IMR-90 (cell line): ENCODE measurements around the gene IL11. TPM values are rescaled to one million over a fixed set of nuclear protein-coding genes. Genes with fewer than 3 reads are reported as not detected.

Source experiments
- ATAC-seq: fragments of 200-7000 bp; cut with Tn5 transposase; 2 replicates; pipeline ENCODE4 v1.9.1; 2020; ENCODE audit warnings: low read depth, mild to moderate bottlenecking, moderate library complexity
- BruUV-seq: library from RNA; stranded (reverse); fragments of 400-500 nt; replicated peaks from 2 replicates; lab custom pipeline; 2021; lab: Mats Ljungman, UMichigan
- CTCF ChIA-PET: fragments of 300-600 bp; formaldehyde crosslinking; extraction: SDS; loops from one replicate; lab custom pipeline; 2021; ENCODE audit warnings: antibody characterized with exemption; lab: Yijun Ruan, JAX
- POLR2A ChIA-PET: fragments of 300-600 bp; sonication (Branson Sonifier 250); formaldehyde crosslinking; loops from one replicate; lab custom pipeline; 2022; ENCODE audit warnings: antibody characterized with exemption; ENCODE audit not compliant: unreplicated experiment; lab: Charles Lee
- DNase-seq: peaks from one replicate; pipeline ENCODE4 v3.0.0; 2013
- H2AFZ ChIP-seq: replicated peaks from 2 replicates; pipeline ENCODE3; 2013; ENCODE audit warnings: low read length, mild to moderate bottlenecking; ENCODE audit not compliant: poor library complexity
- H2AK5ac ChIP-seq: 2 replicates; pipeline ENCODE4 v1.6.1; 2013; ENCODE audit warnings: low read depth, low read length, inconsistent platforms
- H2AK9ac ChIP-seq: replicated peaks from 2 replicates; pipeline ENCODE3; 2013; ENCODE audit warnings: mild to moderate bottlenecking, low read depth, low read length, moderate library complexity; ENCODE audit not compliant: poor library complexity
- H2BK120ac ChIP-seq: 2 replicates; pipeline ENCODE4 v1.6.1; 2013; ENCODE audit warnings: low read depth, low read length, inconsistent platforms
- H2BK15ac ChIP-seq: 3 replicates; pipeline ENCODE4 v1.6.1; 2013; ENCODE audit warnings: low read depth, low read length, inconsistent platforms
- H2BK20ac ChIP-seq: 2 replicates; pipeline ENCODE4 v1.6.1; 2013; ENCODE audit warnings: low read depth, mild to moderate bottlenecking, inconsistent platforms, low read length, moderate library complexity
- H2BK5ac ChIP-seq: 2 replicates; pipeline ENCODE4 v1.6.1; 2013; ENCODE audit warnings: mild to moderate bottlenecking, low read depth, low read length, inconsistent platforms; ENCODE audit not compliant: poor library complexity, severe bottlenecking
- H3K14ac ChIP-seq: replicated peaks from 2 replicates; pipeline ENCODE4 v1.6.1; 2013; ENCODE audit warnings: low read depth, low read length, inconsistent platforms
- H3K18ac ChIP-seq: 2 replicates; pipeline ENCODE4 v1.6.1; 2013; ENCODE audit warnings: low read depth, low read length, control low read depth
- H3K23ac ChIP-seq: 2 replicates; pipeline ENCODE4 v1.6.1; 2013; ENCODE audit warnings: low read depth, low read length, inconsistent platforms
- H3K27ac ChIP-seq: 2 replicates; pipeline ENCODE4 v1.5.1; 2013; ENCODE audit warnings: mild to moderate bottlenecking, control low read depth, low read length; ENCODE audit not compliant: insufficient read depth
- H3K27me3 ChIP-seq: 2 replicates; pipeline ENCODE4 v1.6.1; 2013; ENCODE audit warnings: low read length; ENCODE audit not compliant: control insufficient read depth, insufficient read depth
- H3K36me3 ChIP-seq: 2 replicates; pipeline ENCODE4 v1.6.1; 2013; ENCODE audit warnings: low read length, mixed read lengths; ENCODE audit not compliant: control insufficient read depth, insufficient read depth
- H3K4ac ChIP-seq: 2 replicates; pipeline ENCODE4 v1.6.1; 2013; ENCODE audit warnings: low read depth, low read length, inconsistent platforms
- H3K4me1 ChIP-seq: 2 replicates; pipeline ENCODE4 v1.6.1; 2013; ENCODE audit warnings: low read length, mixed read lengths; ENCODE audit not compliant: control insufficient read depth, insufficient read depth
- H3K4me2 ChIP-seq: 2 replicates; pipeline ENCODE4 v1.6.1; 2013; ENCODE audit warnings: low read depth, mild to moderate bottlenecking, control low read depth, low read length, moderate library complexity
- H3K4me3 ChIP-seq: 2 replicates; pipeline ENCODE4 v1.5.1; 2013; ENCODE audit warnings: low read depth, mild to moderate bottlenecking, control low read depth, low read length, moderate library complexity; ENCODE audit not compliant: insufficient read depth
- H3K56ac ChIP-seq: 2 replicates; pipeline ENCODE4 v1.6.1; 2013; ENCODE audit warnings: low read length, inconsistent platforms; ENCODE audit not compliant: insufficient read depth; ENCODE audit errors: extremely low read depth
- H3K79me1 ChIP-seq, 2 experiments: 2 replicates each; pipeline ENCODE4 v1.6.1; 2013; ENCODE audit warnings: low read length in 2 of 2, inconsistent platforms in 1 of 2, low read depth in 1 of 2
- H3K9ac ChIP-seq: 2 replicates; pipeline ENCODE4 v1.6.1; 2013; ENCODE audit warnings: low read depth, low read length, control low read depth
- H3K9me1 ChIP-seq: 2 replicates; pipeline ENCODE4 v1.6.1; 2013; ENCODE audit warnings: low read length, inconsistent platforms; ENCODE audit not compliant: insufficient read depth
- H3K9me3 ChIP-seq: 2 replicates; pipeline ENCODE4 v1.6.1; 2013; ENCODE audit warnings: low read length; ENCODE audit not compliant: control insufficient read depth, insufficient read depth
- H4K20me1 ChIP-seq: 2 replicates; pipeline ENCODE4 v1.6.1; 2013; ENCODE audit warnings: low read length, inconsistent platforms; ENCODE audit not compliant: insufficient read depth
- H4K5ac ChIP-seq: 2 replicates; pipeline ENCODE4 v1.6.1; 2013; ENCODE audit warnings: mild to moderate bottlenecking, low read depth, low read length, control low read depth
- H4K8ac ChIP-seq, 2 experiments: 2 replicates each; pipeline ENCODE4 v1.6.1; 2013; ENCODE audit warnings: low read depth in 2 of 2, low read length in 2 of 2, control low read depth in 1 of 2, inconsistent platforms in 1 of 2
- H4K91ac ChIP-seq: 2 replicates; pipeline ENCODE4 v1.6.1; 2013; ENCODE audit warnings: low read depth, low read length, inconsistent platforms; ENCODE audit not compliant: insufficient read depth
- BHLHE40 ChIP-seq: fragments of 150-350 bp; IDR thresholded peaks from 2 replicates; pipeline ENCODE4 v1.6.1; 2016; ENCODE audit warnings: mild to moderate bottlenecking, low read depth, low read length
- CEBPB ChIP-seq: IDR thresholded peaks from 2 replicates; pipeline ENCODE4 v1.6.1; 2012; ENCODE audit warnings: low read depth, low read length, improper control_type of control experiment
- FOS ChIP-seq: fragments of 150-350 bp; IDR thresholded peaks from 2 replicates; pipeline ENCODE4 v1.6.1; 2016; ENCODE audit warnings: low read depth, low read length
- MXI1 ChIP-seq: IDR thresholded peaks from 2 replicates; pipeline ENCODE4 v1.6.1; 2012; ENCODE audit warnings: low read depth, mild to moderate bottlenecking, low read length, moderate library complexity, borderline replicate concordance
- POLR2A ChIP-seq: IDR thresholded peaks from 2 replicates; pipeline ENCODE4 v1.6.1; 2012; ENCODE audit warnings: mild to moderate bottlenecking, low read depth, low read length
- RAD21 ChIP-seq: IDR thresholded peaks from 2 replicates; pipeline ENCODE4 v1.6.1; 2012; ENCODE audit warnings: low read length, improper control_type of control experiment
- WGBS, 2 experiments: methylation state at CpG; one replicate each; pipeline versions ENCODE4 v1.1.5 to v1.1.7; 2013; ENCODE audit warnings: missing lambda C conversion rate in 2 of 2; ENCODE audit not compliant: insufficient read length in 1 of 2; ENCODE audit errors: extremely low coverage in 2 of 2; 5-methylcytosine and 5-hydroxymethylcytosine counted together
- dilution Hi-C: fragments of 300-500 bp; cut with HindIII; formaldehyde crosslinking; loops from one replicate; pipeline ENCODE4 v1.14.3; 2018; ENCODE audit warnings: low sequenced_read_pairs; ENCODE audit not compliant: unreplicated experiment
- in situ Hi-C: fragments of 300-500 bp; cut with MboI; formaldehyde crosslinking; loops from 3 replicates; pipeline ENCODE4 v1.14.3; 2019; ENCODE audit warnings: low sequenced_read_pairs, inconsistent platforms, mixed read lengths
- intact Hi-C: fragments of 100-400 bp; cut with micrococcal nuclease; formaldehyde crosslinking; loops from 2 replicates; pipeline ENCODE4 v1.10.0; 2022
- polyA plus RNA-seq, 3 experiments: library from polyadenylated mRNA; depleted of rRNA; stranded (reverse); fragments of >200 nt; gene quantifications; 2 replicates each; pipeline ENCODE4 v1.2.3, GENCODE V29; 2012; ENCODE audit warnings: low replicate concordance in 1 of 3
- total RNA-seq: library from RNA; depleted of rRNA; stranded (reverse); fragments of >200 nt; gene quantifications from 2 replicates; pipeline ENCODE4 v1.2.3, GENCODE V29; 2012

Gene IL11
- total and polyA plus RNA-seq, 2 of the 4 experiments (the other 2 are of a cell fraction) = 14.3 to 33.6 TPM

GRCh38 chr19:55391702-55392615 lies 21.7 kb upstream of the IL11 start:
- CTCF ChIA-PET = interaction anchor here (0.6 kb wide), 1 partner anchor 32 kb away, joined by 3 read pairs; no protein-coding TSS in a partner anchor
- no peak overlapping the region for H3K4ac ChIP-seq
- DNase-seq (peak; percentile 77), ATAC-seq (peak; percentile 7; the same call in 1 of the 2 replicates)
- no peaks in the 10 kb centered on the region for H3K27me3 ChIP-seq
- peak overlapping the region; percentile 73; the same call in 1 of the 2 replicates for H3K23ac ChIP-seq
- H3K9ac ChIP-seq = no peak overlapping the region
- in situ Hi-C loops = no loop called here
- peaks cover 31% of the 10 kb centered on the region for H3K9me1 ChIP-seq
- 49% methylated on average over 4 of the region's 18 CpGs; no CpG with 5 or more reads in 1 of the 2 experiments for WGBS, 2 experiments
- no peak overlapping the region for H3K14ac ChIP-seq
- H2AK9ac ChIP-seq = peak overlapping the region; percentile 57
- dilution Hi-C loops = no loop called here
- H4K8ac ChIP-seq = peak overlapping the region in 1 of 2 experiments; percentile 21; a peak in 1 of 4 replicates
- H4K91ac ChIP-seq = no peak overlapping the region
- H3K9me3 ChIP-seq = no peaks in the 10 kb centered on the region
- H3K56ac ChIP-seq = no peak overlapping the region
- peaks cover 19 to 60% of the 10 kb centered on the region in 2 experiments for H3K79me1 ChIP-seq
- H2BK15ac ChIP-seq = no peak overlapping the region
- H3K4me2 ChIP-seq = no peak overlapping the region
- no peak overlapping the region for H4K5ac ChIP-seq
- H4K20me1 ChIP-seq = peaks cover 62% of the 10 kb centered on the region
- no peak overlapping the region for H3K18ac ChIP-seq
- POLR2A ChIA-PET = interaction anchor here (0.7 kb wide), 1 partner anchor 25 kb away, joined by 3 read pairs; no protein-coding TSS in a partner anchor
- H3K4me3 ChIP-seq = no peak overlapping the region
- H2AFZ ChIP-seq = no peak overlapping the region
- TF ChIP-seq MXI1 (peak; percentile 52; the same call in 1 of the 2 replicates), BHLHE40 (no peak), POLR2A (peak; percentile 10; the same call in 1 of the 2 replicates), RAD21 (no peak), FOS (no peak; the same call in 1 of the 2 replicates), CEBPB (peak; percentile 59; the same call in 1 of the 2 replicates)
- peaks cover 42% of the 10 kb centered on the region for H3K36me3 ChIP-seq
- no TSS peak for BruUV-seq
- H2BK20ac ChIP-seq = no peak overlapping the region
- peak overlapping the region; percentile 52 for H2BK5ac ChIP-seq
- H3K4me1 ChIP-seq = peaks cover 36% of the 10 kb centered on the region
- intact Hi-C loops = no loop called here
- no peak overlapping the region for H3K27ac ChIP-seq
- no peak overlapping the region for H2BK120ac ChIP-seq
- H2AK5ac ChIP-seq = 0 out of 2 replicates have a peak overlapping the region, but pooled peaks have one; percentile 18
